Myometrial cell (primary cell): ENCODE results near the gene GCA. TPM values are rescaled to one million over a fixed set of nuclear protein-coding genes. Genes with fewer than 3 reads are reported as not detected.

ENCODE experiments used
- total RNA-seq: library from RNA; depleted of rRNA; stranded (reverse); fragments of >200 nt; gene quantifications from 2 replicates; pipeline ENCODE4 v1.2.3, GENCODE V29; 2015

GCA gene, protein sequence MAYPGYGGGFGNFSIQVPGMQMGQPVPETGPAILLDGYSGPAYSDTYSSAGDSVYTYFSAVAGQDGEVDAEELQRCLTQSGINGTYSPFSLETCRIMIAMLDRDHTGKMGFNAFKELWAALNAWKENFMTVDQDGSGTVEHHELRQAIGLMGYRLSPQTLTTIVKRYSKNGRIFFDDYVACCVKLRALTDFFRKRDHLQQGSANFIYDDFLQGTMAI
- 3.7 and 8.9 TPM in 2 replicates for total RNA-seq

GRCh38 chr2:162343824-162344616 is at the start of gene GCA:
Gene GCA (plus strand): TSS chr2:162344132. CDS start chr2:162344249, 117 bp downstream.

DNA sequence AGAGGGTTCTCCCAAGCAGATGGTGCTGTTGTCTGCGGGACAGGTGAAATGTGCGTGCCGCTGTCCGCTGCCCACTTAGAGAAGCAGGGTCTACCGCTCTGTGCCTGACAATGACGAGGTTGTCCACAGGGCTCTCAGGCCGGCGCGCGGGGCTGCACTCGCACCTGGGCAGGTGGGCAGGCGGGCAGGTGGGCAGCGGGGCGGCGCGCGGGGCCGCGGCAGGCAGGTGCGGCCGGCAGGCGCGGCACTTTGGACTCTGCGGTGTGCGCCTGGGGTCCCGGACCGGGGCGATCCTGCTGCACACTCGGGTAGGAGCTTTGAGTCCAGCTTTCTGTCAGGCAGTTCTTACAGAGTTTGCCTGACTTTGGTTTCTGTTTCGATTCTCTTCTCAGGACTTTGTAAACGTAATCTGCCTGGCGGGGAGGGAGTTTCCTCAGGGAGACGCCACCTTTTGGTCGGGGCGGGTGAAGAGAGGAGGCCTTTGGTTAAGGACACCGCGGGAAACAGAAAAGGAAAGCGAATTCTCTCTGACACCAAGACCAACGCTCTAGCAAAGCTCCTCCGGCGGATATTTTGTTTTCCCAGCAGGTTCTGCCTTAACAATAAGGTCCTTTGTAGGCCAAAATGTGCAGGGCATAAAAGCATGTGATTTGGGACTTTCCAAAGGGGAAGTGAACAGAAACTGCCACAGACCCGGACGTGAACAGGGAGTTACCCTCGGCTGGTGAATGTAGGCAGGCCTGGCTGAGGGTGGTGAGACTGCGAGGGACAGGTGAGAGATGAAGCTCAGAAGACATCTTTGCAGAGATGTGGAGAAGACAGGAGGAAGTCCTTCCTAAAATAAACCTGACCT is 25.4 kb upstream of the GCA start, which contains the start of gene IFIH1:
Gene IFIH1, minus strand, starts transcription at position 357 of the 853 bp plus-strand sequence. CDS start 377 bp downstream, outside the sequence.

Other genes starting within 250 kb of the GCA start
- not detected in 2 replicates for gene GCG, start 191.9 kb upstream of the GCA start, total RNA-seq
- 72.6 and 84.9 TPM in 2 replicates for gene FAP, start 100.7 kb upstream of the GCA start, total RNA-seq
- gene IFIH1, start 25.4 kb upstream of the GCA start, total RNA-seq, result 2.9 and 5.7 TPM in 2 replicates